MM.1S (cell line): ENCODE data around the gene SNX11.
A peak's percentile ranks its signal among the peaks of the same experiment; 100 is the strongest.

Experiments
- DNase-seq: peaks from one replicate; pipeline ENCODE4 v3.0.0-alpha.2; 2015
- H2AFZ ChIP-seq: fragments of 300-600 bp; sonication (generic); 2 replicates; pipeline ENCODE4 v1.6.0; 2016; ENCODE audit warnings: antibody characterized with exemption, low read length
- H3F3A ChIP-seq: fragments of 300-600 bp; sonication (generic); 2 replicates; pipeline ENCODE4 v1.6.1; 2016; ENCODE audit warnings: mild to moderate bottlenecking, antibody characterized with exemption, low read length, moderate library complexity, mixed read lengths; ENCODE audit not compliant: insufficient read depth
- H3K27ac ChIP-seq: fragments of 300-600 bp; sonication (generic); 2 replicates; pipeline ENCODE4 v1.5.1; 2016; ENCODE audit warnings: mild to moderate bottlenecking, low read length
- H3K27me3 ChIP-seq: fragments of 300-600 bp; sonication (generic); replicated peaks from 2 replicates; pipeline ENCODE4 v1.6.0; 2016; ENCODE audit warnings: low read length; ENCODE audit not compliant: insufficient read depth
- H3K36me3 ChIP-seq: fragments of 300-600 bp; sonication (generic); replicated peaks from 2 replicates; pipeline ENCODE4 v1.6.1; 2016; ENCODE audit warnings: mild to moderate bottlenecking, low read length, mixed read lengths; ENCODE audit not compliant: insufficient read depth
- H3K4me1 ChIP-seq: fragments of 300-600 bp; sonication (generic); 2 replicates; pipeline ENCODE4 v1.6.1; 2016; ENCODE audit warnings: low read length, mixed read lengths
- H3K4me2 ChIP-seq: fragments of 300-600 bp; sonication (generic); 2 replicates; pipeline ENCODE4 v1.6.0; 2016; ENCODE audit warnings: low read depth, low read length
- H3K4me3 ChIP-seq: fragments of 300-600 bp; sonication (generic); 2 replicates; pipeline ENCODE4 v1.5.1; 2016; ENCODE audit warnings: low read length, mixed read lengths
- H3K79me2 ChIP-seq: fragments of 300-600 bp; sonication (generic); 2 replicates; pipeline ENCODE4 v1.6.1; 2016; ENCODE audit warnings: mixed run types, low read length, mixed read lengths
- H3K9ac ChIP-seq: fragments of 300-600 bp; sonication (generic); 2 replicates; pipeline ENCODE4 v1.6.1; 2016; ENCODE audit warnings: low read length, mixed read lengths
- H3K9me2 ChIP-seq: fragments of 300-600 bp; sonication (generic); replicated peaks from 2 replicates; pipeline ENCODE4 v1.6.1; 2016; ENCODE audit warnings: mild to moderate bottlenecking, low read length, mixed read lengths; ENCODE audit not compliant: insufficient read depth
- H3K9me3 ChIP-seq: fragments of 300-600 bp; sonication (generic); replicated peaks from 2 replicates; pipeline ENCODE4 v1.6.1; 2016; ENCODE audit warnings: mild to moderate bottlenecking, low read length, mixed read lengths; ENCODE audit not compliant: insufficient read depth
- H4K20me1 ChIP-seq: fragments of 300-600 bp; sonication (generic); 2 replicates; pipeline ENCODE4 v1.6.1; 2016; ENCODE audit warnings: mild to moderate bottlenecking, low read length, moderate library complexity, mixed read lengths; ENCODE audit not compliant: insufficient read depth
- CTCF ChIP-seq: fragments of 300-600 bp; sonication (generic); IDR thresholded peaks from 2 replicates; pipeline ENCODE4 v1.5.1; 2016; ENCODE audit warnings: antibody characterized with exemption, low read length, mixed read lengths
- EZH2 ChIP-seq: fragments of 300-600 bp; sonication (generic); optimal IDR thresholded peaks from 2 replicates; pipeline ENCODE3; 2017; ENCODE audit warnings: low read depth, mild to moderate bottlenecking, antibody characterized with exemption, low read length, mixed read lengths
- EZH2phosphoT487 ChIP-seq: fragments of 300-600 bp; sonication (generic); IDR thresholded peaks from 2 replicates; pipeline ENCODE4 v1.6.1; 2018; ENCODE audit warnings: antibody characterized with exemption, low read length

The SNX11 gene

GRCh38 chr17:48134912-48135480, 27.4 kb downstream of the SNX11 start:
- Histone ChIP-seq H3K4me1 (no peaks in the 10 kb centered on the region), H4K20me1 (no peaks in the 10 kb centered on the region), H3K36me3 (no peaks in the 10 kb centered on the region), H3K9me3 (no peaks in the 10 kb centered on the region), H3K9ac (no peak overlapping the region), H3K79me2 (no peaks in the 10 kb centered on the region), H3K4me3 (no peak overlapping the region), H3K9me2 (no peaks in the 10 kb centered on the region), H2AFZ (no peak overlapping the region), H3K27me3 (no peaks in the 10 kb centered on the region), H3F3A (no peaks in the 10 kb centered on the region), H3K27ac (no peak overlapping the region), H3K4me2 (no peak overlapping the region)
- TF ChIP-seq CTCF, result peak; percentile 39
- no peak for TF ChIP-seq EZH2
- no peak for DNase-seq

- Histone ChIP-seq H4K20me1 (no peaks in the 10 kb centered on the region), H3K27ac (no peak overlapping the region), H3K4me1 (no peaks in the 10 kb centered on the region), H2AFZ (no peak overlapping the region), H3K27me3 (no peaks in the 10 kb centered on the region), H3K4me3 (no peak overlapping the region), H3K9me2 (no peaks in the 10 kb centered on the region), H3K9me3 (no peaks in the 10 kb centered on the region), H3K4me2 (no peak overlapping the region), H3K9ac (no peak overlapping the region), H3F3A (no peaks in the 10 kb centered on the region), H3K79me2 (no peaks in the 10 kb centered on the region), H3K36me3 (no peaks in the 10 kb centered on the region)
- DNase-seq, result no peak
- TF ChIP-seq CTCF (no peak), EZH2 (no peak), EZH2phosphoT487 (no peak)
These were observed 30.1 kb downstream of the SNX11 start for GRCh38 chr17:48137656-48138055.

- Histone ChIP-seq H3K9me2 (no peaks in the 10 kb centered on the region), H3K27ac (no peak overlapping the region), H3K9me3 (no peaks in the 10 kb centered on the region), H3K9ac (no peak overlapping the region), H3F3A (no peaks in the 10 kb centered on the region), H3K4me2 (no peak overlapping the region), H3K4me1 (no peaks in the 10 kb centered on the region), H3K79me2 (no peaks in the 10 kb centered on the region), H3K36me3 (no peaks in the 10 kb centered on the region), H4K20me1 (no peaks in the 10 kb centered on the region), H3K27me3 (no peaks in the 10 kb centered on the region), H2AFZ (no peak overlapping the region), H3K4me3 (no peak overlapping the region)
- DNase-seq, result no peak
- no peak for TF ChIP-seq CTCF
- TF ChIP-seq EZH2, result no peak
- no peak for TF ChIP-seq EZH2phosphoT487
These were observed 32.4 kb downstream of the SNX11 start for GRCh38 chr17:48139944-48140343.
